Measurements from ENCODE around the gene ZCCHC18.
"Not testable (repeated sequence)": the region's sequence is repeated elsewhere in the genome, so short reads cannot be mapped to it uniquely, and the experiment has no call there.

Gene ZCCHC18

GRCh38 chrX:104112326-104112951 is at the start of gene ZCCHC18:
Gene ZCCHC18, plus strand, starts transcription at chrX:104112523. Its CDS starts 1,589 bp downstream, at chrX:104114112.
- DNase-seq = peak; percentile 46

GRCh38 chrX:104062636-104063035 is 49.7 kb upstream of the ZCCHC18 start:
- not testable (repeated sequence) for DNase-seq

- DNase-seq = not testable (repeated sequence)
Observed at GRCh38 chrX:104075778-104076445, 36.4 kb upstream of the ZCCHC18 start, which contains the start of gene TMSB15C. Gene TMSB15C, minus strand, starts transcription at chrX:104076236.

- DNase-seq = not testable (repeated sequence)
Observed at GRCh38 chrX:104077854-104078253, 34.5 kb upstream of the ZCCHC18 start.

GRCh38 chrX:104084063-104084462 is 28.3 kb upstream of the ZCCHC18 start:
- DNase-seq = no peak

GRCh38 chrX:104084534-104085277 is 27.6 kb upstream of the ZCCHC18 start:
- DNase-seq = no peak

- no peak for DNase-seq
Observed at GRCh38 chrX:104085477-104085876, 26.8 kb upstream of the ZCCHC18 start.

GRCh38 chrX:104085919-104086318 is 26.4 kb upstream of the ZCCHC18 start:
- no peak for DNase-seq

GRCh38 chrX:104098151-104098808 is 14.0 kb upstream of the ZCCHC18 start:
- peak; percentile 25 for DNase-seq

GRCh38 chrX:104098919-104099318 is 13.4 kb upstream of the ZCCHC18 start:
- DNase-seq = no peak

- DNase-seq = no peak
Observed at GRCh38 chrX:104104676-104105075, 7.6 kb upstream of the ZCCHC18 start.

GRCh38 chrX:104105330-104106262 is 6.7 kb upstream of the ZCCHC18 start:
- DNase-seq = no peak

GRCh38 chrX:104108955-104109354 is 3.4 kb upstream of the ZCCHC18 start:
- DNase-seq = no peak

- DNase-seq = not testable (repeated sequence)
Observed at GRCh38 chrX:104110491-104111240, 1.7 kb upstream of the ZCCHC18 start.

- DNase-seq = peak; percentile 54
Observed at GRCh38 chrX:104113222-104113965, 1.1 kb downstream of the ZCCHC18 start.

GRCh38 chrX:104117759-104118158 is 5.4 kb downstream of the ZCCHC18 start:
- DNase-seq = no peak

GRCh38 chrX:104118765-104119164 is 6.4 kb downstream of the ZCCHC18 start:
- peak; percentile 48 for DNase-seq

GRCh38 chrX:104122829-104123228 is 10.5 kb downstream of the ZCCHC18 start:
- no peak for DNase-seq

GRCh38 chrX:104126856-104127255 is 14.5 kb downstream of the ZCCHC18 start:
- no peak for DNase-seq

- DNase-seq = no peak
Observed at GRCh38 chrX:104130808-104131207, 18.5 kb downstream of the ZCCHC18 start.
